ENCODE results near the gene KCNK3. TPM values are rescaled to one million over a fixed set of nuclear protein-coding genes. Genes with fewer than 3 reads are reported as not detected.

The KCNK3 gene
- total and polyA plus RNA-seq, 4 donors, result 6.7 to 29.9 (median 20.0) TPM

GRCh38 chr2:26707747-26708146 lies 15.2 kb downstream of the KCNK3 start:
- DNase-seq (peak in 2 of 3 donors; percentile 27 to 39), ATAC-seq (ENCODE audit: insufficient read depth, low FRiP score) (no peak)
- H3K9ac ChIP-seq (ENCODE audit: insufficient read depth in 1 of 2, low read length in 2 of 2), result no peak overlapping the region
- H3K4me3 ChIP-seq, result no peak overlapping the region
- WGBS, 2 donors, result 77 to 91% methylated on average over 5 of the region's 5 CpGs
- no peak overlapping the region for H3K27ac ChIP-seq (ENCODE audit: low read depth in 1 of 2, low read length in 1 of 2)
- TF ChIP-seq CTCF (IDR thresholded peaks at IDR 0.05; ENCODE audit: control extremely low read depth, extremely low read depth), result no peak
- peaks cover 0 to 2% (median 0%) of the 10 kb centered on the region in 4 donors for H3K9me3 ChIP-seq (ENCODE audit: control insufficient read depth in 4 of 4, insufficient read depth in 3 of 4, low read length in 3 of 4)
- H3K36me3 ChIP-seq (ENCODE audit: control insufficient read depth in 4 of 4, insufficient read depth in 4 of 4, low read length in 4 of 4), result no peaks in the 10 kb centered on the region
- no peaks in the 10 kb centered on the region for H3K27me3 ChIP-seq (ENCODE audit: control insufficient read depth in 3 of 3, insufficient read depth in 3 of 3, low read length in 2 of 3)
- H3K4me1 ChIP-seq (ENCODE audit: control insufficient read depth in 5 of 5, insufficient read depth in 5 of 5, low read length in 5 of 5), result peaks cover 0 to 74% (median 36%) of the 10 kb centered on the region in 5 donors

GRCh38 chr2:26708457-26708856 lies 15.9 kb downstream of the KCNK3 start:
- no peak overlapping the region for H3K4me3 ChIP-seq
- 88 to 91% methylated on average over 8 of the region's 8 CpGs for WGBS, 2 donors
- DNase-seq (no peak), ATAC-seq (ENCODE audit: insufficient read depth, low FRiP score) (no peak)
- no peaks in the 10 kb centered on the region for H3K27me3 ChIP-seq (ENCODE audit: control insufficient read depth in 3 of 3, insufficient read depth in 3 of 3, low read length in 2 of 3)
- TF ChIP-seq CTCF (IDR thresholded peaks at IDR 0.05; ENCODE audit: control extremely low read depth, extremely low read depth), result no peak
- H3K9ac ChIP-seq (ENCODE audit: insufficient read depth in 1 of 2, low read length in 2 of 2), result no peak overlapping the region
- H3K36me3 ChIP-seq (ENCODE audit: control insufficient read depth in 4 of 4, insufficient read depth in 4 of 4, low read length in 4 of 4), result no peaks in the 10 kb centered on the region
- no peak overlapping the region for H3K27ac ChIP-seq (ENCODE audit: low read depth in 1 of 2, low read length in 1 of 2)
- H3K4me1 ChIP-seq (ENCODE audit: control insufficient read depth in 5 of 5, insufficient read depth in 5 of 5, low read length in 5 of 5), result peaks cover 0 to 79% (median 37%) of the 10 kb centered on the region in 5 donors
- H3K9me3 ChIP-seq (ENCODE audit: control insufficient read depth in 4 of 4, insufficient read depth in 3 of 4, low read length in 3 of 4), result peaks cover 0 to 2% (median 0%) of the 10 kb centered on the region in 4 donors

GRCh38 chr2:26709323-26710110 lies 17.0 kb downstream of the KCNK3 start:
- WGBS, 2 donors, result 77 to 81% methylated on average over 19 of the region's 19 CpGs
- H3K36me3 ChIP-seq (ENCODE audit: control insufficient read depth in 4 of 4, insufficient read depth in 4 of 4, low read length in 4 of 4), result no peaks in the 10 kb centered on the region
- DNase-seq (peak; percentile 93 to 96 (median 95)), ATAC-seq (ENCODE audit: insufficient read depth, low FRiP score) (no peak)
- TF ChIP-seq CTCF (IDR thresholded peaks at IDR 0.05; ENCODE audit: control extremely low read depth, extremely low read depth), result no peak
- H3K4me1 ChIP-seq (ENCODE audit: control insufficient read depth in 5 of 5, insufficient read depth in 5 of 5, low read length in 5 of 5), result peaks cover 0 to 79% (median 37%) of the 10 kb centered on the region in 5 donors
- H3K9ac ChIP-seq (ENCODE audit: insufficient read depth in 1 of 2, low read length in 2 of 2), result peak overlapping the region in 1 of 2 donors; percentile 43
- no peaks in the 10 kb centered on the region for H3K27me3 ChIP-seq (ENCODE audit: control insufficient read depth in 3 of 3, insufficient read depth in 3 of 3, low read length in 2 of 3)
- peaks cover 0 to 2% (median 0%) of the 10 kb centered on the region in 4 donors for H3K9me3 ChIP-seq (ENCODE audit: control insufficient read depth in 4 of 4, insufficient read depth in 3 of 4, low read length in 3 of 4)
- no peak overlapping the region for H3K4me3 ChIP-seq
- H3K27ac ChIP-seq (ENCODE audit: low read depth in 1 of 2, low read length in 1 of 2), result no peak overlapping the region

Data from lung (tissue), 12 donors.